ENCODE data around the gene DRAM1. TPM values are rescaled to one million over a fixed set of nuclear protein-coding genes. Genes with fewer than 3 reads are reported as not detected.
A peak's percentile ranks its signal among the peaks of the same experiment; 100 is the strongest.

DRAM1 gene
- total and polyA plus RNA-seq, 10 of the 15 experiments (the other 5 are each of a cell fraction or from before 2014, with no cell fraction given) = 22.4 to 91.5 (median 41.4) TPM

DNA sequence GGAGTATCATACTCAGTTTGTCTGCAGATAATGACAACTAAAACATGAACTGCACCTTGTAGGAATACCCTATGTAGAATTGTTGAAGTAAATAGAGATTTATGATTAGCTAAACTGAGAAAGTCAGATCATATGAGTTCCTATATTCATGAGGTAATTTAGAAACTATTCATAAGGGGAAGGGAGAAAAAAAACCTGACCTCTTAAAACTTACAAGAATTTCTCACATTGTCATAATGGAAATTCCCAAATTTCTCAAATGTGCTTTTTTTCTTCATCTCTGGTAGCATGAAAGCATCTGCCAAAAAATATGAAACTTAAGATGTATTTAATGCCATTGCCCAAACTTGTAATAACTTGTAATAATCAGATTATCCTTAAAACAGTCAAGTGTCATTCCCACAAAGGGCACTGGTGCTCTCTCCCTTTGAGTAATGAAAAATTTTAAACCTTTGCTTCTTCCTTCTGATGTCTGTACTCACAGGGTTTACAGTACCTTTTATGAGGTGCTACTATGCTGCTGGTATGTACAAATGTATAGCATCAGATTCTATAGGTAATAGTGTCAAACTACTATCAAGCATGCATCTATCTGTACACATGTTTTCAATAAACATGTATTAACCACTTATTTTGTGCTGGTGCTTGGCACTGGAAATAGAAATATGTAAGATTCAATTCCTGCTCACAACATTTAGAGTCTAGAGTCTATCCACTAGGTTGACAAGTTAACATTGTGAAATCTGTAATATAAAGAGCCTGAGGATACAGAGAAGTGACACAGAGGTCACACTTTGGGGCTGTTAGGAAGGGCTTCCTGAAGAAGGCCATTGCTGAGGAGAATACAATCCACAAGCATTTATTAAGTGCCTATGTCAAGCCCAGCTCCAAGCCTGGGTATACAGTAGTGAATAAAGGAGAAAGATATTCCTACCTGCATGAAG lies 17.4 kb upstream of the DRAM1 start (continued):
- TF ChIP-seq, protein P1, sequence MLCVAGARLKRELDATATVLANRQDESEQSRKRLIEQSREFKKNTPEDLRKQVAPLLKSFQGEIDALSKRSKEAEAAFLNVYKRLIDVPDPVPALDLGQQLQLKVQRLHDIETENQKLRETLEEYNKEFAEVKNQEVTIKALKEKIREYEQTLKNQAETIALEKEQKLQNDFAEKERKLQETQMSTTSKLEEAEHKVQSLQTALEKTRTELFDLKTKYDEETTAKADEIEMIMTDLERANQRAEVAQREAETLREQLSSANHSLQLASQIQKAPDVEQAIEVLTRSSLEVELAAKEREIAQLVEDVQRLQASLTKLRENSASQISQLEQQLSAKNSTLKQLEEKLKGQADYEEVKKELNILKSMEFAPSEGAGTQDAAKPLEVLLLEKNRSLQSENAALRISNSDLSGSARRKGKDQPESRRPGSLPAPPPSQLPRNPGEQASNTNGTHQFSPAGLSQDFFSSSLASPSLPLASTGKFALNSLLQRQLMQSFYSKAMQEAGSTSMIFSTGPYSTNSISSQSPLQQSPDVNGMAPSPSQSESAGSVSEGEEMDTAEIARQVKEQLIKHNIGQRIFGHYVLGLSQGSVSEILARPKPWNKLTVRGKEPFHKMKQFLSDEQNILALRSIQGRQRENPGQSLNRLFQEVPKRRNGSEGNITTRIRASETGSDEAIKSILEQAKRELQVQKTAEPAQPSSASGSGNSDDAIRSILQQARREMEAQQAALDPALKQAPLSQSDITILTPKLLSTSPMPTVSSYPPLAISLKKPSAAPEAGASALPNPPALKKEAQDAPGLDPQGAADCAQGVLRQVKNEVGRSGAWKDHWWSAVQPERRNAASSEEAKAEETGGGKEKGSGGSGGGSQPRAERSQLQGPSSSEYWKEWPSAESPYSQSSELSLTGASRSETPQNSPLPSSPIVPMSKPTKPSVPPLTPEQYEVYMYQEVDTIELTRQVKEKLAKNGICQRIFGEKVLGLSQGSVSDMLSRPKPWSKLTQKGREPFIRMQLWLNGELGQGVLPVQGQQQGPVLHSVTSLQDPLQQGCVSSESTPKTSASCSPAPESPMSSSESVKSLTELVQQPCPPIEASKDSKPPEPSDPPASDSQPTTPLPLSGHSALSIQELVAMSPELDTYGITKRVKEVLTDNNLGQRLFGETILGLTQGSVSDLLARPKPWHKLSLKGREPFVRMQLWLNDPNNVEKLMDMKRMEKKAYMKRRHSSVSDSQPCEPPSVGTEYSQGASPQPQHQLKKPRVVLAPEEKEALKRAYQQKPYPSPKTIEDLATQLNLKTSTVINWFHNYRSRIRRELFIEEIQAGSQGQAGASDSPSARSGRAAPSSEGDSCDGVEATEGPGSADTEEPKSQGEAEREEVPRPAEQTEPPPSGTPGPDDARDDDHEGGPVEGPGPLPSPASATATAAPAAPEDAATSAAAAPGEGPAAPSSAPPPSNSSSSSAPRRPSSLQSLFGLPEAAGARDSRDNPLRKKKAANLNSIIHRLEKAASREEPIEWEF (IDR thresholded peaks at IDR 0.05; ENCODE audit: insufficient replicate concordance, low read depth, low read length) = peak; percentile 58
- TF ChIP-seq CBFB (IDR thresholded peaks at IDR 0.05; ENCODE audit: low read depth) (no peak), SIX5 (IDR thresholded peaks at IDR 0.05; ENCODE audit: low read depth, low read length, severe bottlenecking) (no peak), RELA (IDR thresholded peaks at IDR 0.05; ENCODE audit: borderline replicate concordance, partially characterized antibody) (peak; percentile 92), MYB (IDR thresholded peaks at IDR 0.05; ENCODE audit: borderline replicate concordance, low read depth, low read length) (no peak), SMC3 (IDR thresholded peaks at IDR 0.05; ENCODE audit: borderline replicate concordance, low read length) (no peak), ZNF217 (IDR thresholded peaks at IDR 0.05) (peak; percentile 79; the same call in 1 of the 2 replicates), POLR2AphosphoS2 (IDR thresholded peaks at IDR 0.05; ENCODE audit: low read depth, low read length) (no peak), TBL1XR1 (IDR thresholded peaks at IDR 0.05; ENCODE audit: low read depth, low read length) (peak; percentile 64; the same call in 1 of the 2 replicates), ATF7 (IDR thresholded peaks at IDR 0.05; ENCODE audit: low read depth) (peak; percentile 97), RUNX3 (IDR thresholded peaks at IDR 0.05; ENCODE audit: low read length) (peak; percentile 68; the same call in 1 of the 2 replicates), NFIC (IDR thresholded peaks at IDR 0.05; ENCODE audit: low read depth, low read length) (peak; percentile 99), CEBPB (IDR thresholded peaks at IDR 0.05; ENCODE audit: borderline replicate concordance in 1 of 2, low read depth in 2 of 2, low read length in 2 of 2) (peak in 1 of 2 experiments; percentile 66; a peak in 1 of 4 replicates), GABPA (IDR thresholded peaks at IDR 0.05; ENCODE audit: low read depth) (peak; percentile 54; the same call in 1 of the 2 replicates), TCF7 (IDR thresholded peaks at IDR 0.05; ENCODE audit: borderline replicate concordance) (peak; percentile 47; the same call in 1 of the 2 replicates), RAD21 (IDR thresholded peaks at IDR 0.05; ENCODE audit: insufficient read depth, low read depth, low read length) (no peak), NBN (IDR thresholded peaks at IDR 0.05) (0 out of 2 replicates have a peak, but pooled peaks have one; percentile 33)
- TF ChIP-seq, protein P2, sequence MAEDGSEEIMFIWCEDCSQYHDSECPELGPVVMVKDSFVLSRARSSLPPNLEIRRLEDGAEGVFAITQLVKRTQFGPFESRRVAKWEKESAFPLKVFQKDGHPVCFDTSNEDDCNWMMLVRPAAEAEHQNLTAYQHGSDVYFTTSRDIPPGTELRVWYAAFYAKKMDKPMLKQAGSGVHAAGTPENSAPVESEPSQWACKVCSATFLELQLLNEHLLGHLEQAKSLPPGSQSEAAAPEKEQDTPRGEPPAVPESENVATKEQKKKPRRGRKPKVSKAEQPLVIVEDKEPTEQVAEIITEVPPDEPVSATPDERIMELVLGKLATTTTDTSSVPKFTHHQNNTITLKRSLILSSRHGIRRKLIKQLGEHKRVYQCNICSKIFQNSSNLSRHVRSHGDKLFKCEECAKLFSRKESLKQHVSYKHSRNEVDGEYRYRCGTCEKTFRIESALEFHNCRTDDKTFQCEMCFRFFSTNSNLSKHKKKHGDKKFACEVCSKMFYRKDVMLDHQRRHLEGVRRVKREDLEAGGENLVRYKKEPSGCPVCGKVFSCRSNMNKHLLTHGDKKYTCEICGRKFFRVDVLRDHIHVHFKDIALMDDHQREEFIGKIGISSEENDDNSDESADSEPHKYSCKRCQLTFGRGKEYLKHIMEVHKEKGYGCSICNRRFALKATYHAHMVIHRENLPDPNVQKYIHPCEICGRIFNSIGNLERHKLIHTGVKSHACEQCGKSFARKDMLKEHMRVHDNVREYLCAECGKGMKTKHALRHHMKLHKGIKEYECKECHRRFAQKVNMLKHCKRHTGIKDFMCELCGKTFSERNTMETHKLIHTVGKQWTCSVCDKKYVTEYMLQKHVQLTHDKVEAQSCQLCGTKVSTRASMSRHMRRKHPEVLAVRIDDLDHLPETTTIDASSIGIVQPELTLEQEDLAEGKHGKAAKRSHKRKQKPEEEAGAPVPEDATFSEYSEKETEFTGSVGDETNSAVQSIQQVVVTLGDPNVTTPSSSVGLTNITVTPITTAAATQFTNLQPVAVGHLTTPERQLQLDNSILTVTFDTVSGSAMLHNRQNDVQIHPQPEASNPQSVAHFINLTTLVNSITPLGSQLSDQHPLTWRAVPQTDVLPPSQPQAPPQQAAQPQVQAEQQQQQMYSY (CRISPR knock-in tag; IDR thresholded peaks at IDR 0.05) = no peak
